ENCODE measurements around the gene SH2D4B.

Gene SH2D4B

GRCh38 chr10:80503584-80504157, 34.0 kb upstream of the SH2D4B start:
- no peak for DNase-seq (ENCODE audit: low read depth in 2 of 2, low spot score in 1 of 2)

GRCh38 chr10:80504158-80504811, 33.4 kb upstream of the SH2D4B start:
- DNase-seq (ENCODE audit: low read depth in 2 of 2, low spot score in 1 of 2): no peak

- no peak for DNase-seq (ENCODE audit: low read depth in 2 of 2, low spot score in 1 of 2)
These were observed 32.7 kb upstream of the SH2D4B start for GRCh38 chr10:80504897-80505465.

- no peak for DNase-seq (ENCODE audit: low read depth in 2 of 2, low spot score in 1 of 2)
These were observed 31.5 kb upstream of the SH2D4B start for GRCh38 chr10:80506189-80506575.

GRCh38 chr10:80506836-80507487, 30.7 kb upstream of the SH2D4B start:
- DNase-seq (ENCODE audit: low read depth in 2 of 2, low spot score in 1 of 2): no peak

- DNase-seq (ENCODE audit: low read depth in 2 of 2, low spot score in 1 of 2): no peak
These were observed 28.6 kb upstream of the SH2D4B start for GRCh38 chr10:80509108-80509402.

- no peak for DNase-seq (ENCODE audit: low read depth in 2 of 2, low spot score in 1 of 2)
These were observed 28.1 kb upstream of the SH2D4B start for GRCh38 chr10:80509403-80510161.

- no peak for DNase-seq (ENCODE audit: low read depth in 2 of 2, low spot score in 1 of 2)
These were observed 25.6 kb upstream of the SH2D4B start for GRCh38 chr10:80512031-80512526.

GRCh38 chr10:80513106-80513505, 24.6 kb upstream of the SH2D4B start:
- DNase-seq (ENCODE audit: low read depth in 2 of 2, low spot score in 1 of 2): no peak

GRCh38 chr10:80515511-80515910, 22.2 kb upstream of the SH2D4B start:
- DNase-seq (ENCODE audit: low read depth in 2 of 2, low spot score in 1 of 2): no peak

GRCh38 chr10:80515941-80516340, 21.8 kb upstream of the SH2D4B start:
- no peak for DNase-seq (ENCODE audit: low read depth in 2 of 2, low spot score in 1 of 2)

- no peak for DNase-seq (ENCODE audit: low read depth in 2 of 2, low spot score in 1 of 2)
These were observed 21.1 kb upstream of the SH2D4B start for GRCh38 chr10:80516506-80517075.

GRCh38 chr10:80517416-80518142, 20.1 kb upstream of the SH2D4B start:
- no peak for DNase-seq (ENCODE audit: low read depth in 2 of 2, low spot score in 1 of 2)

- DNase-seq (ENCODE audit: low read depth in 2 of 2, low spot score in 1 of 2): no peak
These were observed 19.4 kb upstream of the SH2D4B start for GRCh38 chr10:80518143-80518806.

GRCh38 chr10:80518807-80519360, 18.8 kb upstream of the SH2D4B start:
- DNase-seq (ENCODE audit: low read depth in 2 of 2, low spot score in 1 of 2): no peak

GRCh38 chr10:80519936-80520650, 17.6 kb upstream of the SH2D4B start:
- DNase-seq (ENCODE audit: low read depth in 2 of 2, low spot score in 1 of 2): no peak

GRCh38 chr10:80520661-80521470, 16.8 kb upstream of the SH2D4B start:
- DNase-seq (ENCODE audit: low read depth in 2 of 2, low spot score in 1 of 2): no peak

GRCh38 chr10:80522756-80523363, 14.8 kb upstream of the SH2D4B start:
- no peak for DNase-seq (ENCODE audit: low read depth in 2 of 2, low spot score in 1 of 2)

Data from stimulated activated CD8-positive, alpha-beta memory T cell treated with anti-CD3 and anti-CD28 coated beads, Interleukin-4, amount 100 ng/mL, for 4 hours (primary cell).